SU-DHL-6 (cell line): ENCODE results near the gene MGAT4A.

ENCODE experiments used
- EZH2phosphoT487 ChIP-seq: fragments of 200-600 bp; sonication (generic), shearing (Covaris generic); conservative IDR thresholded peaks from 2 replicates; pipeline ENCODE4 v1.6.1; 2018; ENCODE audit warnings: mild to moderate bottlenecking, antibody characterized with exemption, low read length, moderate library complexity, mixed read lengths
- TF ChIP-seq, protein P1 (sequence below): fragments of 200-600 bp; sonication (generic); IDR thresholded peaks from one replicate; pipeline ENCODE4 v1.5.1; 2017; ENCODE audit warnings: antibody characterized with exemption, mild to moderate bottlenecking, low read length, moderate library complexity; ENCODE audit not compliant: insufficient read depth, poor library complexity, severe bottlenecking

DNA sequence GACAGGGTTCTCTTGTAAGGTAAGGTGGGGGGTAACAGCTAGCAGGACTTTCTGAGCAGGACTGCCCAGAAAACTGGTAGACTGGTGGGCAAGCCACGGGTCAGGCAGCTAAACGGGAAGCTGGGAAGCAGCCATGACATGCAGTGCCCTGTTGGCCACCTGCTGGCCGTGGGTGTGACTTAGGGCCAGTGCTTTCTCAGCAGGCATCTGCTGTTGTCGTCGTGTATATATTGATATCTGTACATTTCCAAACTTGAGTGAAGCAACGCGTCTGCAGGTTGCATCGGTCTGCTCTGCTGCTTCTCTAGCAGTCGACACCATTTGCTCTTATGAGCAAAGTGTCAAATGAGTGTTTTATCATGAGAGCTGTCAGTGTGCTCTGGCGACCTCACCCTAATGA, 153.6 kb downstream of the MGAT4A start:
- TF ChIP-seq, protein P1, sequence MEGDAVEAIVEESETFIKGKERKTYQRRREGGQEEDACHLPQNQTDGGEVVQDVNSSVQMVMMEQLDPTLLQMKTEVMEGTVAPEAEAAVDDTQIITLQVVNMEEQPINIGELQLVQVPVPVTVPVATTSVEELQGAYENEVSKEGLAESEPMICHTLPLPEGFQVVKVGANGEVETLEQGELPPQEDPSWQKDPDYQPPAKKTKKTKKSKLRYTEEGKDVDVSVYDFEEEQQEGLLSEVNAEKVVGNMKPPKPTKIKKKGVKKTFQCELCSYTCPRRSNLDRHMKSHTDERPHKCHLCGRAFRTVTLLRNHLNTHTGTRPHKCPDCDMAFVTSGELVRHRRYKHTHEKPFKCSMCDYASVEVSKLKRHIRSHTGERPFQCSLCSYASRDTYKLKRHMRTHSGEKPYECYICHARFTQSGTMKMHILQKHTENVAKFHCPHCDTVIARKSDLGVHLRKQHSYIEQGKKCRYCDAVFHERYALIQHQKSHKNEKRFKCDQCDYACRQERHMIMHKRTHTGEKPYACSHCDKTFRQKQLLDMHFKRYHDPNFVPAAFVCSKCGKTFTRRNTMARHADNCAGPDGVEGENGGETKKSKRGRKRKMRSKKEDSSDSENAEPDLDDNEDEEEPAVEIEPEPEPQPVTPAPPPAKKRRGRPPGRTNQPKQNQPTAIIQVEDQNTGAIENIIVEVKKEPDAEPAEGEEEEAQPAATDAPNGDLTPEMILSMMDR: no peak
- TF ChIP-seq EZH2phosphoT487: no peak
